ACC112 (cell line): ENCODE results near the gene IFNB1.

Experiments
- H2AFZ ChIP-seq: fragments of 200-600 bp; sonication (generic); one replicate; pipeline ENCODE4 v1.6.0; 2017; ENCODE audit warnings: antibody characterized with exemption, low read length; ENCODE audit not compliant: unreplicated experiment
- H3K27ac ChIP-seq: fragments of 200-600 bp; sonication (generic); 2 replicates; pipeline ENCODE4 v1.5.1; 2014; ENCODE audit warnings: low read depth, mild to moderate bottlenecking, antibody characterized with exemption, low read length, moderate library complexity
- H3K27me3 ChIP-seq: fragments of 200-600 bp; sonication (generic); 2 replicates; pipeline ENCODE4 v1.6.1; 2014; ENCODE audit warnings: mild to moderate bottlenecking, antibody characterized with exemption, low read length, moderate library complexity, mixed read lengths; ENCODE audit not compliant: insufficient read depth
- H3K36me3 ChIP-seq: fragments of 200-600 bp; sonication (generic); 2 replicates; pipeline ENCODE4 v1.6.1; 2016; ENCODE audit warnings: mild to moderate bottlenecking, antibody characterized with exemption, low read length, moderate library complexity, mixed read lengths; ENCODE audit not compliant: insufficient read depth
- H3K4me1 ChIP-seq: fragments of 200-600 bp; sonication (generic); one replicate; pipeline ENCODE4 v1.6.1; 2016; ENCODE audit warnings: low read length, mixed read lengths; ENCODE audit not compliant: insufficient read depth, unreplicated experiment, control insufficient read depth
- H3K4me3 ChIP-seq: fragments of 200-600 bp; sonication (generic); 2 replicates; pipeline ENCODE4 v1.5.1; 2014; ENCODE audit warnings: mild to moderate bottlenecking, low read depth, low read length
- H3K79me2 ChIP-seq: fragments of 200-600 bp; sonication (generic); one replicate; pipeline ENCODE4 v1.6.0; 2016; ENCODE audit warnings: low read length; ENCODE audit not compliant: control insufficient read depth, unreplicated experiment, insufficient read depth

IFNB1 gene

DNA sequence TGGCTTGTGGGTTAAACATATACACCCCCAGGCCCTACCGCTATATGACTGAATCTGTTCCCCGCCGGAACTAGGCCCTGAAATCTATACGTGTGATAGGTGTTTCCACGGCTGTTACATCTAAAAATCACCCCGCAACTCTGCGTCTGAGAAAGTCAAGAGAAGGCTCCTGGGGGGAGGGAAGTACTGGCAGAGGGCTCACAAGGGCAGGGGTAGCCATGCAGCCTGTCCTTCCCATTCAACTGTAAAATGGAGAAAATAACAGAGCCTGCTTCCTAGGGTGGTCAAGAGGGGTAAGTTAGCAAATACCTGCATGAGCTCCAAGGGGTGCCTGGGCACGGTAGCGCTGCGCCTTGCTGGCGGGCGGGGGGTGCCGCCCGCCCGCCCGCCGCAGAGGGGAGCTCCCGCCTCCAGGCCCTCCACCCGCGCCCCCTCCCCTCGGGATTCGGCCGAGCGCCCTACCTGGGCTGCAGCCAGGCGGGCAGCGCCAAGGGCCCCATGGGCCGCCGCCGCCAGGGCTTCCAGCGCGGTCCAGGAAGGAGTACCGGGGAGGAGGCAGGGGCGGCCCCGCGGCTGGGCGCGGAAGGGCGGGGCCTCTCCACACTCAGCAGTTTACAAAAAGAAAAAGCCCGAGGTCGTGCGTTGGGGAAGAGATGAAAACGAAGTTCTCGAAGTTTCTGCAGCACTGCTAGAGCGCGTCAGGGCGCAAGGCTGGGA lies 46.5 kb downstream of the IFNB1 start, which contains the start of gene HACD4:
HACD4 (minus strand) TSS at position 550 of the 717 bp plus-strand sequence; CDS start at position 500, 50 bp downstream.
- H3K36me3 ChIP-seq: no peaks in the 10 kb centered on the region
- peaks cover 17% of the 10 kb centered on the region for H3K4me1 ChIP-seq
- peak within 1 kb of the TSS; percentile 78 for H3K4me3 ChIP-seq
- H3K27me3 ChIP-seq: no peaks in the 10 kb centered on the region
- H2AFZ ChIP-seq: peak within 1 kb of the TSS; percentile 77
- peak within 1 kb of the TSS; percentile 18; the same call in 1 of the 2 replicates for H3K27ac ChIP-seq
- H3K79me2 ChIP-seq: no peaks in the 10 kb centered on the region

DNA sequence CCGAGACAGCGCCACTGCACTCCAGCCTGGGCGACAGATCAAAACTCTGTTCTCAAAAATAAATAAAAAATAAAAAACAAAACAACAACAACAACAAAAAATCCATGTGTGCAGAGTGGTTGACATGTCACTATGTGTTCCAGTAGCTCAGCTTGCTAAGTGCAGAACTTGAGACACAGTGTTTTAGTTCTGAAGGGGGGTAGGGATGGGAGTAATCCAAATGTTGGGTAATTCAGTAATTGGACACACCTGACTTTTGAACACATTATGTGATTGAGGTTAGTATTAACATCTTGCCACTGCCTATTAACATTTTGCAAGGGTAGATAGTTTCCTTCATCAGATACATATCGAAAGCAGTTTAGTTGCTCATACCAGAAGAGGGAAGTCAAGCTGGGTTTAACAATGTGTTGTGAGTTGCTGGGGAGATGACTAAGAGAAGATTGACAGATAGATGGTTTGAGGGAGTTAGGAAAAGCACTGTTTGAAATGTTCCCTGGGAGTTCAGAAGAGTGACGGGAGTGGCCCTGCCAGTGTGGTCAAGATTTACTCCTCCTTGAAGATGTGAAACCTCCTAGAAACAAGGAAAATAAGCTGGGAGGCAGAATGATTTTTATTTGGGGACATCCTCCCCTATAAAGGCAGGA lies 47.2 kb downstream of the IFNB1 start:
- Histone ChIP-seq H3K4me1 (peaks cover 17% of the 10 kb centered on the region), H3K36me3 (no peaks in the 10 kb centered on the region), H3K27me3 (no peaks in the 10 kb centered on the region), H3K4me3 (peak overlapping the region; percentile 78), H2AFZ (peak overlapping the region; percentile 77), H3K27ac (peak overlapping the region; percentile 18; the same call in 1 of the 2 replicates), H3K79me2 (no peaks in the 10 kb centered on the region)

DNA sequence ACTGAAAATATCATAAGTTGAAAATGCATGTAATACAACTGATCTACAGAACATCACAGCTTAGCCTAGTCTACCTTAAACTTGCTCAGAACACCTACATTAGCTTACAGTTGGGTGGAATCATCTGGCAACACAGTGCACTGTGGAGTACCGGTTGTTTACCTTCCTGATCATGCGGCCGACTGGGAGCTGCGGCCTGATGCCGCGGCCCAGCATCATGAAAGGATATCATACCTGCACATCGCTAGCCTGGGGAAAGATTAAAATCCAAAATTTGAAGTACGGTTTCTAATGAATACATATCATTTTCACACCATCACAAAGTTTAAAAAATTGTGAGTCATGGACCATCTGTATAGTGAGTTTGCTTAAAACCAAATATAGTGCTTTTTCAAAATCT lies 48.1 kb downstream of the IFNB1 start:
- no peaks in the 10 kb centered on the region for H3K79me2 ChIP-seq
- H3K4me3 ChIP-seq: no peak overlapping the region
- H3K36me3 ChIP-seq: 0 out of 2 replicates have a peak, but pooled peaks cover 2% of the 10 kb centered on the region
- H3K27me3 ChIP-seq: no peaks in the 10 kb centered on the region
- no peak overlapping the region for H2AFZ ChIP-seq
- peaks cover 17% of the 10 kb centered on the region for H3K4me1 ChIP-seq
- no peak overlapping the region for H3K27ac ChIP-seq

DNA sequence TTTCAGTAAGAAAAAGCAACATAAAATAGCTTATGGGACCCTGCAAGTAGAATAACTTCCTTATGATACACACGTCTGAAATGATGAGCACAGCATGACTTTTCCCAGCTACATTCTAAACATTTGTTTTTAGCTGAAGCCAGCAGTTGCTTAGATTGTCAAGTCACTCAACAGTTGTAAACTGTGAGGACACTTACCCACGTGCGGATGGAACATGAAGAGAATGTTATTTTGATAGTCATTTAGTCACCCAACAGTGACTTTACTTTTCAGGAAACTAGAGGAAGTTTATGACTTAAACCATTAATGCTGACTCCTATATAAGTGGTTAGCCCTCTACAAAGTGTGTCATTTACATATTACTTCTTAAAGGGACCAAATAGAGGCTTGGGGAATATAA lies 49.3 kb downstream of the IFNB1 start:
- no peak overlapping the region for H2AFZ ChIP-seq
- H3K4me3 ChIP-seq: no peak overlapping the region
- peaks cover 22% of the 10 kb centered on the region for H3K4me1 ChIP-seq
- no peaks in the 10 kb centered on the region for H3K79me2 ChIP-seq
- H3K36me3 ChIP-seq: peaks cover 3% of the 10 kb centered on the region; the same call in 1 of the 2 replicates
- 0 out of 2 replicates have a peak overlapping the region, but pooled peaks have one; percentile 24 for H3K27ac ChIP-seq
- H3K27me3 ChIP-seq: no peaks in the 10 kb centered on the region

DNA sequence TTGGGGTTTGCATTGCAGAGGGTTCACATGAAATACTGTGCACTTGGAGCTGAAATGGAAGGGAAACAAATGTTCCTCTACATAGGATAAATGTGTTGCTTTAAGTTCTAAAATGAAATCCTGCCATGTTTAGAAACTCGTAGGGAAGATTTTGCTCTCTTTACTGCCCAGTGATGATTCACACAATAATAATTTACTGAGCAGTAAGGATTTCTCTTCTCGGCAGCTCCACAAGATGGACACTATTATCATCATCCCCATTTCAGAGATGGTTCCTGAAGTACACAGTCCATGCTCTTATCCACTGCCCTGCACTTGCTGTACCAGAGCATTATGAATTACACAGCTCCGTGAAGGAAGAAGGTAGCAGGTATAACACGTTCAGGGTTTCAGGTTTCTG lies 50.4 kb downstream of the IFNB1 start:
- no peaks in the 10 kb centered on the region for H3K79me2 ChIP-seq
- peaks cover 3% of the 10 kb centered on the region; the same call in 1 of the 2 replicates for H3K36me3 ChIP-seq
- H3K4me3 ChIP-seq: no peak overlapping the region
- no peaks in the 10 kb centered on the region for H3K27me3 ChIP-seq
- H3K4me1 ChIP-seq: peaks cover 22% of the 10 kb centered on the region
- H3K27ac ChIP-seq: no peak overlapping the region; the same call in 1 of the 2 replicates
- H2AFZ ChIP-seq: peak overlapping the region; percentile 57
